ENCODE results near the gene COL4A2. TPM values are rescaled to one million over a fixed set of nuclear protein-coding genes. Genes with fewer than 3 reads are reported as not detected.

Gene COL4A2
- total RNA-seq, 4 donors from 2014 or later: 75.1 to 322 (median 115) TPM

DNA sequence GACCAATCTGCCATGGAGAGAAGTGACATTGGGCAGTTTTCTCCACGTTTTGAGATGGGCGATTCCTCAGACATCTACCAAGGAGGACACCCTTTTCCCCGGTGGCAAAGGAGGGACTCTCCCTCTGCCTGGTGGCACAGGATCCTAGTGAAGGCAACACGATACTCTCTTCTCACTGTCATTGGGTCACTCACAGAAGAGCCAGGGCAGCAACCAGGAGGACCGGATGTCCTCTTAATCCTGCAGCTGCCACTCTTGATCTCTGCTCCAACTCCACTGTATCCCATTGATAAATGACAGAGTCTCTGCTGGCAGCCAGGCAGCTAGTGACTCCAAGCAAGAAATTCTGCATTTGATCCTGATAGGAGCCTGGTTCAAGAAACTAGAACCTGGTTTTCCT, 42.2 kb downstream of the COL4A2 start:
- DNase-seq: no peak
- Histone ChIP-seq H3K4me1 (peaks cover 24 to 57% (median 33%) of the 10 kb centered on the region in 4 donors), H3K27me3 (no peaks in the 10 kb centered on the region), H3K36me3 (no peaks in the 10 kb centered on the region), H3K27ac (peak overlapping the region in 3 of 4 donors; percentile 84 to 87 (median 85)), H3K4me3 (no peak overlapping the region), H3K9me3 (no peaks in the 10 kb centered on the region)
- intact Hi-C loops (cut with DNase I; ENCODE audit: low total_unique reads) (loop anchor here (1.0 kb wide), 1 partner anchor 19 kb away; no protein-coding TSS in a partner anchor), in situ Hi-C loops (cut with MboI; ENCODE audit: low pct_ligation_motif_present in 1 of 4, low pct_unique_long_range_greater_than_20kb in 1 of 4, low sequenced_read_pairs in 3 of 4) (no loop called here)
- 87% methylated on average over 5 of the region's 5 CpGs; no CpG with 5 or more reads in 1 of the 2 donors for WGBS, 2 donors (ENCODE audit: low coverage in 1 of 2)
- no peak for TF ChIP-seq POLR2AphosphoS5 (IDR thresholded peaks at IDR 0.05)
- TF ChIP-seq, protein P1, sequence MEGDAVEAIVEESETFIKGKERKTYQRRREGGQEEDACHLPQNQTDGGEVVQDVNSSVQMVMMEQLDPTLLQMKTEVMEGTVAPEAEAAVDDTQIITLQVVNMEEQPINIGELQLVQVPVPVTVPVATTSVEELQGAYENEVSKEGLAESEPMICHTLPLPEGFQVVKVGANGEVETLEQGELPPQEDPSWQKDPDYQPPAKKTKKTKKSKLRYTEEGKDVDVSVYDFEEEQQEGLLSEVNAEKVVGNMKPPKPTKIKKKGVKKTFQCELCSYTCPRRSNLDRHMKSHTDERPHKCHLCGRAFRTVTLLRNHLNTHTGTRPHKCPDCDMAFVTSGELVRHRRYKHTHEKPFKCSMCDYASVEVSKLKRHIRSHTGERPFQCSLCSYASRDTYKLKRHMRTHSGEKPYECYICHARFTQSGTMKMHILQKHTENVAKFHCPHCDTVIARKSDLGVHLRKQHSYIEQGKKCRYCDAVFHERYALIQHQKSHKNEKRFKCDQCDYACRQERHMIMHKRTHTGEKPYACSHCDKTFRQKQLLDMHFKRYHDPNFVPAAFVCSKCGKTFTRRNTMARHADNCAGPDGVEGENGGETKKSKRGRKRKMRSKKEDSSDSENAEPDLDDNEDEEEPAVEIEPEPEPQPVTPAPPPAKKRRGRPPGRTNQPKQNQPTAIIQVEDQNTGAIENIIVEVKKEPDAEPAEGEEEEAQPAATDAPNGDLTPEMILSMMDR (IDR thresholded peaks at IDR 0.05): no peak

DNA sequence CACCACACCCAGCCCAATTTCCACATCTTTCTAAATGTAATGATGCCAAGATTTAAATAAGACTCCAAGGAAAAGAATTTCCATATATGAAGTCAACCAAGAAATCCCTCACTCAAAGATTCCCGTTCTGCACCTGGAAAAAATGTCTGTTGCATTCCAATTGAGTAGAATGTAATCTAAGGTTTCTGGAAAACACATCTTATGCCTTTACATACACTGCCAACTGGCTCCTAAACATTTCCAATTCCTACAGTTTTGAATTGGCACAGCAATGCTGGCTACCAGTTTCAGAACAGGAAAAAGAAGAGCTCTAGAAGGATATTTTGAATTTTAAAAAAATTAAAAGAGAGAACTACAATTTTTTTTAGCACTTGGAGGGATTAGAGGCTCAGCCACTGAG, 43.0 kb downstream of the COL4A2 start:
- intact Hi-C loops (cut with DNase I; ENCODE audit: low total_unique reads): loop anchor here (5.0 kb wide), 2 partner anchors 47 to 668 kb away; no protein-coding TSS in a partner anchor
- H3K4me1 ChIP-seq: peaks cover 31 to 62% (median 39%) of the 10 kb centered on the region in 4 donors
- in situ Hi-C loops (cut with MboI; ENCODE audit: low pct_ligation_motif_present in 1 of 4, low pct_unique_long_range_greater_than_20kb in 1 of 4, low sequenced_read_pairs in 3 of 4): no loop called here

DNA sequence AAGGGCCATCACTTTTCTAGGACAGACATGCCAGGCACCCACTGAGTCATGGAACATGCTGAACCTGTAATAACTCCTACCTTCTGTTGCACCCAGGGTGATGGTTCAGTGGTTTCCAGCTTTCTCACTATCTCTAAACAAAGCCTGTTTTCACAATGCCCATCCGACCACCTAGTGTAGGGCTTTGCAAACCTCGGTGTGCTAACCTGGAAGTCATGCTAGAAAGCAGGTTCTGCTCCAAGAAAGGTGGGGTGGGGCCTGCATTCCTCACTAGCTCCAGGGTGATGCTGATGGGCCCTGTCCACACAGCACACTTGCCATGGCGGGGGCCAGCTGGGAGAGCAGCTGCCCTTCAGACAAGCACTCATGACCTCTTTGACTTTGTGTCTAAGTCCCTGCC, 43.4 kb downstream of the COL4A2 start:
- Histone ChIP-seq H3K36me3 (no peaks in the 10 kb centered on the region), H3K4me3 (no peak overlapping the region), H3K27ac (peak overlapping the region in 3 of 4 donors; percentile 84 to 87 (median 85)), H3K9me3 (no peaks in the 10 kb centered on the region), H3K4me1 (peaks cover 31 to 62% (median 39%) of the 10 kb centered on the region in 4 donors), H3K27me3 (no peaks in the 10 kb centered on the region)
- in situ Hi-C loops (cut with MboI; ENCODE audit: low pct_ligation_motif_present in 1 of 4, low pct_unique_long_range_greater_than_20kb in 1 of 4, low sequenced_read_pairs in 3 of 4) (no loop called here), intact Hi-C loops (cut with DNase I; ENCODE audit: low total_unique reads) (loop anchor here (5.0 kb wide), 2 partner anchors 47 to 668 kb away; no protein-coding TSS in a partner anchor)
- no peak for DNase-seq
- TF ChIP-seq POLR2A (IDR thresholded peaks at IDR 0.05) (no peak), POLR2AphosphoS5 (IDR thresholded peaks at IDR 0.05) (no peak), EP300 (IDR thresholded peaks at IDR 0.05; ENCODE audit: low read depth) (no peak)
- TF ChIP-seq, protein P1 (IDR thresholded peaks at IDR 0.05): no peak
- WGBS, 2 donors (ENCODE audit: low coverage in 1 of 2): 89% methylated on average over 3 of the region's 3 CpGs; no CpG with 5 or more reads in 1 of the 2 donors

More for the DNA sequence above, 43.0 kb downstream of the COL4A2 start:
- DNase-seq: no peak
- Histone ChIP-seq H3K36me3 (no peaks in the 10 kb centered on the region), H3K27me3 (no peaks in the 10 kb centered on the region), H3K4me3 (no peak overlapping the region), H3K9me3 (no peaks in the 10 kb centered on the region), H3K27ac (peak overlapping the region in 3 of 4 donors; percentile 84 to 87 (median 85))
- 56 to 81% methylated on average over 1 of the region's 1 CpG for WGBS, 2 donors (ENCODE audit: low coverage in 1 of 2)
- TF ChIP-seq, protein P1 (IDR thresholded peaks at IDR 0.05): no peak
- no peak for TF ChIP-seq POLR2A (IDR thresholded peaks at IDR 0.05)
- TF ChIP-seq EP300 (IDR thresholded peaks at IDR 0.05; ENCODE audit: low read depth): no peak
- TF ChIP-seq POLR2AphosphoS5 (IDR thresholded peaks at IDR 0.05): no peak

DNA sequence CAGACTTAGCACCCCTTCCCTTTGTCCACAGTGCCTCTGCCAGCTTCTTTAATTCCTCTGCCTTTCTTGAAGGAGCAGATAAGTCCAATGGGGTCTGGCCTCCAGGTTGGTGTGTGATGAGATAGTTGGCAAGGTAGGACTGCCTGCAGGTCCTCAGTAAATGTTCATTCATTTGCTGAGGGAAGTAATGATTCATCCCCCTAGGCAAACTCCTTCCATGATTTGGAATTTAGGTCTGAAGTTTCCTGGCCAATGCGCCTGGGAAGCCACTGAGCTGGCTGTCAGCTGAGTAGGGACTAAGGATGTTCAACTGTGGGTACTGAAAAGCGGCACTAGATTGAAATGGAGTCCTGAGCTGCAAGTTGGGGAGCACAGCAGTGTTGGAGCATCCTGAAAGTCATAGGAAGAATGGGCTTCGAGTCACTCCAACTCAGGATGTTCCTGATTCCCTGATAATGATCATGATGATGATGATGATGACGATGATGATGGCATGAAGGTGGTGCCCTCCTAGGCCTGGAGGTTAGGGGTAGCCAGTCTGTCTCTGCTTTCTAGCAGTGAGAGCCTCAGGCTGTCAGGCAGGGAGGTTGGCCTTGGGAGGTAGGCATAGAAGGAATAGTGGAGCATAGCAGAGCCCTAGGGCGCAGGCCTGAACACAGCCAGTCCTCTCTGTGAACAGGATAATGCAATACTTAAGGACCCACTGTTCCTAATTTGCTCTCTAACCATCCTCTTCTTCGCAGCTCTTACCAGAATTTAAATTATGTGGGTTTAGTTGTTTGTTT, 44.7 kb downstream of the COL4A2 start:
- in situ Hi-C loops (cut with MboI; ENCODE audit: low pct_ligation_motif_present in 1 of 4, low pct_unique_long_range_greater_than_20kb in 1 of 4, low sequenced_read_pairs in 3 of 4) (no loop called here), intact Hi-C loops (cut with DNase I; ENCODE audit: low total_unique reads) (loop anchor here (5.0 kb wide), 2 partner anchors 45 to 670 kb away; no protein-coding TSS in a partner anchor)
- H3K27me3 ChIP-seq: no peaks in the 10 kb centered on the region
- no peaks in the 10 kb centered on the region for H3K36me3 ChIP-seq
- no peak overlapping the region for H3K4me3 ChIP-seq
- no peaks in the 10 kb centered on the region for H3K9me3 ChIP-seq
- TF ChIP-seq POLR2AphosphoS5 (IDR thresholded peaks at IDR 0.05) (no peak), POLR2A (IDR thresholded peaks at IDR 0.05) (no peak), EP300 (IDR thresholded peaks at IDR 0.05; ENCODE audit: low read depth) (no peak)
- TF ChIP-seq, protein P1 (IDR thresholded peaks at IDR 0.05): no peak
- peaks cover 31 to 49% (median 34%) of the 10 kb centered on the region in 4 donors for H3K4me1 ChIP-seq
- H3K27ac ChIP-seq: peak overlapping the region; percentile 69 to 87 (median 84)
- DNase-seq: no peak
- 83% methylated on average over 6 of the region's 6 CpGs; no CpG with 5 or more reads in 1 of the 2 donors for WGBS, 2 donors (ENCODE audit: low coverage in 1 of 2)

All from transverse colon (tissue), 4 donors.